DND-41 (cell line): ENCODE results near the gene INTS1.

Experiments used
- EZH2 ChIP-seq: IDR thresholded peaks from 3 replicates; pipeline ENCODE4 v1.6.1; 2012; ENCODE audit warnings: borderline replicate concordance, low read depth, mild to moderate bottlenecking, moderate library complexity, low read length, inconsistent platforms; ENCODE audit not compliant: severe bottlenecking
- TF ChIP-seq, protein P1 (sequence below): IDR thresholded peaks from 2 replicates; pipeline ENCODE4 v1.5.1; 2012; ENCODE audit warnings: borderline replicate concordance, low read length, moderate library complexity, mild to moderate bottlenecking; ENCODE audit not compliant: poor library complexity, severe bottlenecking; ENCODE audit errors: extremely low read depth

DNA sequence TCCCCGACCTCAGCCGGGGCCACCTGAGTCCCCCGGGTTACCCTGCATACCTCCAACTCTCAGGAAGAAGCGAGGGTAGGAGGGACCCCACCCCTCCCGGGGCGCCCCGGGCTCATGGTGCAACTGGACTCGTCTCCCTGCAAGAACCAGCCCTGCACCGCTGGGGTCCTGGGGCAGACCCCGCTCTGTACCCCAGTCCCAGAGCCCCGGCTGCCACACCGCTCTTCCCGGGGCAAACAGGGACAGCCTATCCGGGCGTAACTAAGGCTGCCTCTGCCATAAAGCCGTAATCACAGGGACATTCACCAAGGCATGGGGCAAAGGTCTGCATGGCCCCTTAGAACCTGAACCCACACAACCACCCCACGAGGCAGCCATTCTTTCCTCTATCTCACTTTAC lies 19.7 kb upstream of the INTS1 start:
- TF ChIP-seq, protein P1, sequence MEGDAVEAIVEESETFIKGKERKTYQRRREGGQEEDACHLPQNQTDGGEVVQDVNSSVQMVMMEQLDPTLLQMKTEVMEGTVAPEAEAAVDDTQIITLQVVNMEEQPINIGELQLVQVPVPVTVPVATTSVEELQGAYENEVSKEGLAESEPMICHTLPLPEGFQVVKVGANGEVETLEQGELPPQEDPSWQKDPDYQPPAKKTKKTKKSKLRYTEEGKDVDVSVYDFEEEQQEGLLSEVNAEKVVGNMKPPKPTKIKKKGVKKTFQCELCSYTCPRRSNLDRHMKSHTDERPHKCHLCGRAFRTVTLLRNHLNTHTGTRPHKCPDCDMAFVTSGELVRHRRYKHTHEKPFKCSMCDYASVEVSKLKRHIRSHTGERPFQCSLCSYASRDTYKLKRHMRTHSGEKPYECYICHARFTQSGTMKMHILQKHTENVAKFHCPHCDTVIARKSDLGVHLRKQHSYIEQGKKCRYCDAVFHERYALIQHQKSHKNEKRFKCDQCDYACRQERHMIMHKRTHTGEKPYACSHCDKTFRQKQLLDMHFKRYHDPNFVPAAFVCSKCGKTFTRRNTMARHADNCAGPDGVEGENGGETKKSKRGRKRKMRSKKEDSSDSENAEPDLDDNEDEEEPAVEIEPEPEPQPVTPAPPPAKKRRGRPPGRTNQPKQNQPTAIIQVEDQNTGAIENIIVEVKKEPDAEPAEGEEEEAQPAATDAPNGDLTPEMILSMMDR, result no peak
- no peak for TF ChIP-seq EZH2
